Thoracic aorta (tissue), 2 donors: ENCODE results near the gene RBBP8NL. TPM values are rescaled to one million over a fixed set of nuclear protein-coding genes. Genes with fewer than 3 reads are reported as not detected.
A peak's percentile ranks its signal among the peaks of the same experiment; 100 is the strongest.

Source experiments
- ATAC-seq: fragments of 150-250 bp; one replicate; pipeline ENCODE4 v1.8.0; 2017; ENCODE audit warnings: low read depth; ENCODE audit not compliant: insufficient number of reproducible peaks, low FRiP score
- DNase-seq: peaks from one replicate; pipeline ENCODE4 v3.0.0-alpha.2; 2020; ENCODE audit warnings: low spot score
- H3K27ac ChIP-seq, 2 donors: fragments of 200-600 bp; sonication (generic); 1 replicate in 1 of 2; 2 replicates in 1 of 2; pipeline ENCODE4 v1.5.1; 2016; ENCODE audit warnings: mild to moderate bottlenecking in 2 of 2, moderate library complexity in 2 of 2
- H3K27me3 ChIP-seq: fragments of 200-600 bp; sonication (generic); replicated peaks from 2 replicates; pipeline ENCODE4 v1.6.0; 2016; ENCODE audit warnings: mild to moderate bottlenecking; ENCODE audit not compliant: insufficient read depth
- H3K36me3 ChIP-seq: fragments of 200-600 bp; sonication (generic); one replicate; pipeline ENCODE4 v1.5.1; 2016
- H3K4me1 ChIP-seq, 2 donors: fragments of 200-600 bp; sonication (generic); 1 replicate in 1 of 2; 2 replicates in 1 of 2; pipeline versions ENCODE4 v1.5.1 to v1.6.0; 2016; ENCODE audit warnings: low read depth in 2 of 2, mild to moderate bottlenecking in 1 of 2; ENCODE audit not compliant: control insufficient read depth in 1 of 2
- H3K4me3 ChIP-seq: fragments of 200-600 bp; sonication (generic); 2 replicates; pipeline ENCODE4 v1.5.1; 2016; ENCODE audit warnings: mild to moderate bottlenecking
- H3K9me3 ChIP-seq: fragments of 200-600 bp; sonication (generic); 2 replicates; pipeline ENCODE4 v1.5.1; 2016
- total RNA-seq, 2 donors: library from RNA; depleted of rRNA; stranded (reverse); fragments of >200 nt; gene quantifications; one replicate each; pipeline versions ENCODE4 v1.1.0 to v1.2.3, GENCODE V29; 2016
- TF ChIP-seq, protein P1 (sequence below): fragments of 200-600 bp; sonication (generic); IDR thresholded peaks from one replicate; pipeline ENCODE4 v1.5.1; 2019; ENCODE audit warnings: antibody characterized with exemption

RBBP8NL gene
- total RNA-seq, 2 donors from 2014 or later, result not detected

DNA sequence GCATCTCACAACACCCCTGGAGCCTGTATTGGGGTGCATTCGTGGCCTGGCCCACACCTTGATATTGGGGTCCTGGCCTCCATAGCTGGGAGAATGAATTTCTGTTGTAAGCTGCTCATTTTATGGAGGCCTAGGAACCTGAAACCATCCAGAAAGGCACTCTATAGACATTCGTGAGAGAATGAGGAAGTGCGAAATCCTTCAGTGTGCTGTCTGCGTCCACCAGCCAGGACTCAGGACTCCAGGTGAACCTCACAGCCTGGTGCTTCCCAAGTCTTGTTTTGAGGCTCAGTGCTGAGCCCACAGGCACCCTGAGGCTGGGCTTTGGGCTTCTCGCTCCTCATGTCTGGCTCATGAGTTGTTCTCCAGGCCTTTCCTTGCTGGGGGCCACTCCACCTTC lies 11.9 kb upstream of the RBBP8NL start:
- ATAC-seq, result no peak

DNA sequence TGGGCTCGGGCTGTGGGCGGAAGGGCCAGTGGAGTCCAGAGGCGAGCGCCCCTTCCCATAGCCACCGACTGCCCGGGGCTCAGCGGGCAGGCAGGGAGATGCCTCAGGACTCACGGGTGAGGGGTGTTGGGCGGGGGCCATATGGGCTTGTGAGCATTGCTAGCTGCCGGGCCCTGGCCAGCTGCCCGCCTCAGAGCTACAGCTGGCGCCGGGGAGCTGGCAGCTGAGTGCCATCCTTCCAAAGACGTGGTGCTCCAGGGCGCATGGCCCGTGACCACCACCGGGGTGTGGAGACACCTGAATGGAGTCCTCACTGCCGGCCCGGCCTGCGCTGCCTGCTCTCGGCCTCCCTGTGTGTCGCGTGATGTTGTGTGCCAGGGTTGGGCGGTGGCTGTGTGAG lies 10.6 kb upstream of the RBBP8NL start:
- Histone ChIP-seq H3K4me3 (no peak overlapping the region), H3K9me3 (no peaks in the 10 kb centered on the region), H3K36me3 (no peaks in the 10 kb centered on the region), H3K27me3 (no peaks in the 10 kb centered on the region), H3K27ac (no peak overlapping the region), H3K4me1 (peaks cover 9 to 23% of the 10 kb centered on the region in 2 donors)
- no peak for ATAC-seq
- DNase-seq, result no peak
- TF ChIP-seq, protein P1, sequence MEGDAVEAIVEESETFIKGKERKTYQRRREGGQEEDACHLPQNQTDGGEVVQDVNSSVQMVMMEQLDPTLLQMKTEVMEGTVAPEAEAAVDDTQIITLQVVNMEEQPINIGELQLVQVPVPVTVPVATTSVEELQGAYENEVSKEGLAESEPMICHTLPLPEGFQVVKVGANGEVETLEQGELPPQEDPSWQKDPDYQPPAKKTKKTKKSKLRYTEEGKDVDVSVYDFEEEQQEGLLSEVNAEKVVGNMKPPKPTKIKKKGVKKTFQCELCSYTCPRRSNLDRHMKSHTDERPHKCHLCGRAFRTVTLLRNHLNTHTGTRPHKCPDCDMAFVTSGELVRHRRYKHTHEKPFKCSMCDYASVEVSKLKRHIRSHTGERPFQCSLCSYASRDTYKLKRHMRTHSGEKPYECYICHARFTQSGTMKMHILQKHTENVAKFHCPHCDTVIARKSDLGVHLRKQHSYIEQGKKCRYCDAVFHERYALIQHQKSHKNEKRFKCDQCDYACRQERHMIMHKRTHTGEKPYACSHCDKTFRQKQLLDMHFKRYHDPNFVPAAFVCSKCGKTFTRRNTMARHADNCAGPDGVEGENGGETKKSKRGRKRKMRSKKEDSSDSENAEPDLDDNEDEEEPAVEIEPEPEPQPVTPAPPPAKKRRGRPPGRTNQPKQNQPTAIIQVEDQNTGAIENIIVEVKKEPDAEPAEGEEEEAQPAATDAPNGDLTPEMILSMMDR, result no peak

More for the DNA sequence above, 11.9 kb upstream of the RBBP8NL start:
- H3K27ac ChIP-seq, result no peak overlapping the region
- H3K4me1 ChIP-seq, result peaks cover 3 to 11% of the 10 kb centered on the region in 2 donors
- no peaks in the 10 kb centered on the region for H3K27me3 ChIP-seq
- TF ChIP-seq, protein P1, result no peak
- H3K4me3 ChIP-seq, result no peak overlapping the region
- no peak for DNase-seq
- no peaks in the 10 kb centered on the region for H3K9me3 ChIP-seq
- no peaks in the 10 kb centered on the region for H3K36me3 ChIP-seq

DNA sequence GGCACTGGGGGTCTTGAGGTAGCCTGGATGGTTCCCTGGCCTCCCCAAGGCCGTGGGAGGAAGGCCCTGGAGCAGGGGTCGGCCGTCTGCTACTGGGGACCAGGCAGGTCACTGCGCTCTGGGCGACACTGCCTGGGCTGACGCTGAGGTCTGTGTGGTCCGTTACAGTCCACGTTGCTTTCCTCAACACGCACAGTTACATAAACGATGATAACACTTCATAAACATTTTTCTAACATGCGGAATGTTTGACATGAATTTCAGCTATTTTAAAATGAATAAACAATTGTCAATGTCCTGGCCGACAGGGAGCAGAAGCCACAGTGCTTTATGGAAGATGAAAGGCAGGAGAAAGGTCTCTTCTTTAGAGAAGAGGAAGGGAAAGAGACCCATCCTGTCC lies 10.2 kb upstream of the RBBP8NL start:
- ATAC-seq (no peak), DNase-seq (no peak)
- H3K4me1 ChIP-seq, result peaks cover 9 to 23% of the 10 kb centered on the region in 2 donors
- H3K36me3 ChIP-seq, result no peaks in the 10 kb centered on the region
- H3K9me3 ChIP-seq, result no peaks in the 10 kb centered on the region
- H3K4me3 ChIP-seq, result no peak overlapping the region
- TF ChIP-seq, protein P1, result no peak
- no peaks in the 10 kb centered on the region for H3K27me3 ChIP-seq
- no peak overlapping the region for H3K27ac ChIP-seq

DNA sequence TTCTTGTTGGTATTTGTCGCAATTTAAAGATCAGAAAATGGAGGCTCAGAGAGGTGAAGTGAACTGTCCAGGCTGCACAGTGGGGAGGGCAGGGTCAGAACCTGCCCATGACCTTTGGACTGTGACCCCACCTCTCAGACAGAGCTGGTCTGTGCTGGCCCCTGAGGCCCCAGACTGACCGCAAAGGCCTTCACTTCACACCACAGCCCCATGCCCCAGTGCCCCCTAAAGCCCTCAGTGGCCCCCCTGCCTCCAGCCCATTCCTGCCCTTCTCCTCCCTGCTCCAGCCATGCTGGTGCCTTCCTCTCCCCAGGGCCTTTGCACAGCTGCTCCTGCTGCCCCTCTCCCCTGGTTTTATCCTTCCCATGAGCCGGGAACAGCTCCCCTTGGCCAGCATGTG lies 9.4 kb upstream of the RBBP8NL start:
- TF ChIP-seq, protein P1, result no peak
- DNase-seq (no peak), ATAC-seq (no peak)
- H3K36me3 ChIP-seq, result no peaks in the 10 kb centered on the region
- H3K27me3 ChIP-seq, result no peaks in the 10 kb centered on the region
- no peaks in the 10 kb centered on the region for H3K9me3 ChIP-seq
- H3K4me3 ChIP-seq, result no peak overlapping the region
- no peak overlapping the region for H3K27ac ChIP-seq
- H3K4me1 ChIP-seq, result peaks cover 9 to 23% of the 10 kb centered on the region in 2 donors

GRCh38 chr20:62433658-62434497 lies 6.5 kb upstream of the RBBP8NL start:
- peak overlapping the region; percentile 56 for H3K4me3 ChIP-seq
- no peaks in the 10 kb centered on the region for H3K9me3 ChIP-seq
- no peak for DNase-seq
- H3K27me3 ChIP-seq, result no peaks in the 10 kb centered on the region
- peaks cover 9 to 23% of the 10 kb centered on the region in 2 donors for H3K4me1 ChIP-seq
- no peak for ATAC-seq
- no peaks in the 10 kb centered on the region for H3K36me3 ChIP-seq
- H3K27ac ChIP-seq, result peak overlapping the region in 1 of 2 donors; percentile 51
- TF ChIP-seq, protein P1, result no peak
